Testis (tissue), 2 donors: Measurements from ENCODE around the gene SIN3A.

Source experiments
- POLR2A ChIP-seq: fragments of 450-650 bp; IDR thresholded peaks from one replicate; pipeline ENCODE4 v1.6.1; 2017; ENCODE audit warnings: antibody characterized with exemption, mild to moderate bottlenecking, moderate library complexity
- TF ChIP-seq, protein P1 (sequence below), 3 experiments: fragments of 450-650 bp in 2 of 3; fragments of 200-600 bp in 1 of 3; sonication (generic) in 1 of 3; IDR thresholded peaks; one replicate each; pipeline ENCODE4 v1.5.1; 2016 to 2019; ENCODE audit warnings: antibody characterized with exemption in 3 of 3, mild to moderate bottlenecking in 2 of 3, moderate library complexity in 1 of 3

DNA sequence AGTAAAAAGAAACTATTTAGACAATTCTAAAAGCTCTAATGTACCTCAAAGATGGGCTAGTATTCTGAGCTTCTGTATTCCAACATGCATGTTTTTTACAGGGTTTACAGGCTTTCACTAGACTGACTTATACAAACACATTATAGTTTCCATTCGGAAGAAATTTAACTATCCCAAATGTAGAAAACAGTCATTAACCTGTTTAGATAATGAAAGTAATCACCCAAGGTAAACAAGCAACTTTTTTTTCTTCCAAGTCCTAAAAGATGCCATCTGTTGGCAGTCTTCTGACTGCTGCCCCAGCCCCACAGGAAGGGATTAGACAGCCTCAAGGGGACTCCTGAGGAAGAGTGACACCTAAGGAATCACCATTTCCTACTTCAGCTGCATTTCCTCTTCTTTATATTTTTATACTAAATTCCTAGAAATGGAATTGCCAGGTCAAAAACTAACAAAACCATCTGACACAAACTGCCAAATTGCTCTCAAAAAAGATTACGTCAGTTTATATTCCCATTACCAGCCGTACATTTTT is 25.5 kb downstream of the SIN3A start:
- TF ChIP-seq POLR2A = no peak
- TF ChIP-seq, protein P1, sequence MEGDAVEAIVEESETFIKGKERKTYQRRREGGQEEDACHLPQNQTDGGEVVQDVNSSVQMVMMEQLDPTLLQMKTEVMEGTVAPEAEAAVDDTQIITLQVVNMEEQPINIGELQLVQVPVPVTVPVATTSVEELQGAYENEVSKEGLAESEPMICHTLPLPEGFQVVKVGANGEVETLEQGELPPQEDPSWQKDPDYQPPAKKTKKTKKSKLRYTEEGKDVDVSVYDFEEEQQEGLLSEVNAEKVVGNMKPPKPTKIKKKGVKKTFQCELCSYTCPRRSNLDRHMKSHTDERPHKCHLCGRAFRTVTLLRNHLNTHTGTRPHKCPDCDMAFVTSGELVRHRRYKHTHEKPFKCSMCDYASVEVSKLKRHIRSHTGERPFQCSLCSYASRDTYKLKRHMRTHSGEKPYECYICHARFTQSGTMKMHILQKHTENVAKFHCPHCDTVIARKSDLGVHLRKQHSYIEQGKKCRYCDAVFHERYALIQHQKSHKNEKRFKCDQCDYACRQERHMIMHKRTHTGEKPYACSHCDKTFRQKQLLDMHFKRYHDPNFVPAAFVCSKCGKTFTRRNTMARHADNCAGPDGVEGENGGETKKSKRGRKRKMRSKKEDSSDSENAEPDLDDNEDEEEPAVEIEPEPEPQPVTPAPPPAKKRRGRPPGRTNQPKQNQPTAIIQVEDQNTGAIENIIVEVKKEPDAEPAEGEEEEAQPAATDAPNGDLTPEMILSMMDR (IDR thresholded peaks at IDR 0.05) = no peak
